HCT116 (cell line): ENCODE results near the gene MLEC. TPM values are rescaled to one million over a fixed set of nuclear protein-coding genes. Genes with fewer than 3 reads are reported as not detected.

Experiments used
- ATAC-seq: fragments of 200-7000 bp; cut with Tn5 transposase; 2 replicates; pipeline ENCODE4 v1.9.1; 2020; ENCODE audit warnings: mild to moderate bottlenecking, moderate library complexity
- BruUV-seq: library from RNA; stranded (reverse); fragments of 400-500 nt; replicated peaks from 2 replicates; lab custom pipeline; 2021; lab: Mats Ljungman, UMichigan
- CTCF ChIA-PET: fragments of 300-600 bp; sonication (Branson Sonifier 250); formaldehyde crosslinking; loops from one replicate; lab custom pipeline; 2021; ENCODE audit warnings: antibody characterized with exemption; lab: Charles Lee
- POLR2A ChIA-PET: fragments of 300-600, 350-600 bp; sonication (Branson Sonifier 250); formaldehyde crosslinking; loops from one replicate; lab custom pipeline; 2021; ENCODE audit warnings: antibody characterized with exemption; lab: Charles Lee
- RAD21 ChIA-PET, 2 experiments: fragments of 300-600 bp; sonication (Branson Sonifier 250); formaldehyde crosslinking; loops; one replicate each; lab custom pipeline; 2023; ENCODE audit warnings: low total read pairs in 2 of 2; ENCODE audit not compliant: uncharacterized antibody in 2 of 2, unreplicated experiment in 2 of 2, low non-redundant PET in 1 of 2; lab: Charles Lee
- DNase-seq: peaks from one replicate; pipeline ENCODE4 v3.0.0-alpha.2; 2010; ENCODE audit warnings: low read depth, low spot score
- H2AFZ ChIP-seq: fragments of 200-600 bp; shearing (Covaris generic), sonication (generic); 2 replicates; pipeline ENCODE4 v1.6.1; 2017; ENCODE audit warnings: low read depth, mixed run types, mixed read lengths, antibody characterized with exemption, low read length; ENCODE audit not compliant: poor library complexity, severe bottlenecking
- H3K27ac ChIP-seq: 2 replicates; pipeline ENCODE4 v1.5.1; 2012; ENCODE audit warnings: low read depth, low read length
- H3K27me3 ChIP-seq: fragments of 200-600 bp; sonication (generic); 2 replicates; pipeline ENCODE4 v1.6.1; 2016; ENCODE audit warnings: mixed run types, low read length, mixed read lengths; ENCODE audit not compliant: insufficient read depth
- H3K36me3 ChIP-seq, 2 experiments: fragments of 200-500 bp in 1 of 2; fragments of 200-600 bp in 1 of 2; sonication (Bioruptor generic) in 1 of 2; sonication (generic) in 1 of 2; 2 replicates each; pipeline versions ENCODE4 v1.5.1 to v1.6.1; 2014 to 2016; ENCODE audit warnings: low read length in 2 of 2, inconsistent platforms in 1 of 2, mixed read lengths in 1 of 2, mixed run types in 1 of 2; ENCODE audit not compliant: insufficient read depth in 2 of 2, control insufficient read depth in 1 of 2
- H3K4me1 ChIP-seq, 2 experiments: fragments of 200-600 bp in 1 of 2; sonication (generic) in 1 of 2; 2 replicates each; pipeline versions ENCODE4 v1.5.1 to v1.6.1; 2012 to 2017; ENCODE audit warnings: low read length in 2 of 2, inconsistent platforms in 1 of 2, mild to moderate bottlenecking in 1 of 2, mixed read lengths in 1 of 2, mixed run types in 1 of 2, moderate library complexity in 1 of 2; ENCODE audit not compliant: insufficient read depth in 2 of 2, control insufficient read depth in 1 of 2
- H3K4me2 ChIP-seq: fragments of 200-600 bp; sonication (generic); 2 replicates; pipeline ENCODE4 v1.6.1; 2017; ENCODE audit warnings: mixed run types, low read length, mixed read lengths
- H3K4me3 ChIP-seq, 2 experiments: fragments of 200-600 bp in 1 of 2; sonication (generic) in 1 of 2; replicated peaks in 1 of 2; 2 replicates each; pipeline ENCODE4 v1.5.1; 2011 to 2016; ENCODE audit warnings: low read length in 2 of 2, control low read depth in 1 of 2, low read depth in 1 of 2, mild to moderate bottlenecking in 1 of 2, mixed read lengths in 1 of 2, mixed run types in 1 of 2
- H3K79me2 ChIP-seq: fragments of 200-600 bp; sonication (generic); 2 replicates; pipeline ENCODE4 v1.6.1; 2017; ENCODE audit warnings: mild to moderate bottlenecking, mixed run types, low read length, moderate library complexity, mixed read lengths; ENCODE audit not compliant: insufficient read depth
- H3K9ac ChIP-seq: fragments of 200-600 bp; sonication (generic); 2 replicates; pipeline ENCODE4 v1.6.1; 2016; ENCODE audit warnings: low read length, mixed read lengths
- H3K9me2 ChIP-seq: fragments of 200-600 bp; sonication (generic), shearing (Covaris generic); 2 replicates; pipeline ENCODE4 v1.6.1; 2017; ENCODE audit warnings: mixed run types, mild to moderate bottlenecking, moderate library complexity; ENCODE audit not compliant: insufficient read depth
- H3K9me3 ChIP-seq, 2 experiments: fragments of 200-500 bp in 1 of 2; fragments of 200-600 bp in 1 of 2; sonication (Bioruptor generic) in 1 of 2; sonication (generic) in 1 of 2; 2 replicates each; pipeline ENCODE4 v1.6.1; 2014 to 2017; ENCODE audit warnings: low read length in 2 of 2, mixed read lengths in 2 of 2, inconsistent platforms in 1 of 2, low read depth in 1 of 2, mild to moderate bottlenecking in 1 of 2, mixed run types in 1 of 2, moderate library complexity in 1 of 2; ENCODE audit not compliant: control insufficient read depth in 1 of 2, insufficient read depth in 1 of 2
- H4K20me1 ChIP-seq: fragments of 200-600 bp; sonication (generic), shearing (Covaris generic); 2 replicates; pipeline ENCODE4 v1.6.1; 2017; ENCODE audit warnings: mixed run types, mild to moderate bottlenecking, moderate library complexity; ENCODE audit not compliant: insufficient read depth
- CBX3 ChIP-seq: IDR thresholded peaks from 2 replicates; pipeline ENCODE4 v1.6.1; 2012; ENCODE audit warnings: low read depth
- ELF1 ChIP-seq: IDR thresholded peaks from 2 replicates; pipeline ENCODE4 v1.6.1; 2012; ENCODE audit warnings: low read depth, borderline replicate concordance
- EZH2phosphoT487 ChIP-seq: fragments of 200-600 bp; IDR thresholded peaks from 2 replicates; pipeline ENCODE4 v1.6.1; 2018; ENCODE audit warnings: antibody characterized with exemption, borderline replicate concordance
- JUND ChIP-seq: IDR thresholded peaks from 2 replicates; pipeline ENCODE4 v1.6.1; 2012
- POLR2AphosphoS5 ChIP-seq: IDR thresholded peaks from 2 replicates; pipeline ENCODE4 v1.6.1; 2011; ENCODE audit warnings: mild to moderate bottlenecking, low read depth, low read length, moderate library complexity
- RAD21 ChIP-seq: IDR thresholded peaks from 2 replicates; pipeline ENCODE4 v1.6.1; 2012; ENCODE audit warnings: low read depth, mild to moderate bottlenecking
- REST ChIP-seq: IDR thresholded peaks from 2 replicates; pipeline ENCODE4 v1.6.1; 2012; ENCODE audit warnings: low read depth
- SIN3A ChIP-seq: IDR thresholded peaks from 2 replicates; pipeline ENCODE4 v1.6.1; 2012; ENCODE audit warnings: low read depth
- TCF7L2 ChIP-seq: IDR thresholded peaks from 2 replicates; pipeline ENCODE4 v1.7.0; 2011; ENCODE audit warnings: borderline replicate concordance, inconsistent platforms; ENCODE audit not compliant: insufficient read depth, insufficient read length; ENCODE audit errors: extremely low read depth
- YY1 ChIP-seq: IDR thresholded peaks from 2 replicates; pipeline ENCODE4 v1.6.1; 2011; ENCODE audit warnings: low read length, low read depth, moderate library complexity, mild to moderate bottlenecking; ENCODE audit not compliant: insufficient replicate concordance; ENCODE audit errors: extremely low read depth
- intact Hi-C: fragments of 100-400 bp; cut with micrococcal nuclease; formaldehyde crosslinking; loops from 2 replicates; pipeline ENCODE4 v1.10.0; 2022
- total RNA-seq: library from RNA; stranded (reverse); gene quantifications from one replicate; pipeline ENCODE4 v1.2.1, GENCODE V29; 2021; ENCODE audit not compliant: unreplicated experiment
- TF ChIP-seq, protein P1 (sequence below): IDR thresholded peaks from 2 replicates; pipeline ENCODE4 v1.6.1; 2012
- TF ChIP-seq, protein P2 (sequence below): IDR thresholded peaks from 2 replicates; pipeline ENCODE4 v1.6.1; 2012

The MLEC gene
- total RNA-seq, 1 experiment from 2014 or later = 152 TPM

DNA sequence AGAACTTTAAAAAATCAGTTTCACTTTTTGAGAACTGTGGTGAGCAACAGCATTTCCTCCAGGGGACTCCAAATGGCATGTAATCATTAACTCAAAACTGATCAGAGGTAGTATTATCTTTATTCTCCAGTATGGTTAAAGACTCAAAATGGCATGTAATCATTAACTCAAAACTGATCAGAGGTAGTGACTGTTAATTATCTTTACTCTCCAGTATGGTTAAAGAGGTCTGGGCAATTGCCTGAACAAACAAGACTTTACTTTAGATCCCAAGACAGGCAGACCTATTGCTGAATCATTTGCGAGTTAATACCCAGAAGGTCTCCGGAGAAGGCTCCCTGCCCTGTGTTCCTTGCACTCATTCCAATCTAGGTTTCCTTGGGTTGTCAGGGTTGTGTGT is 32.1 kb downstream of the MLEC start:
- Histone ChIP-seq H3K4me2 (no peak overlapping the region), H2AFZ (no peak overlapping the region), H3K4me1 (0 out of 4 replicates have a peak, but pooled peaks cover 0 to 5% of the 10 kb centered on the region in 2 experiments), H3K27me3 (no peaks in the 10 kb centered on the region), H3K9me3 (no peaks in the 10 kb centered on the region), H3K27ac (no peak overlapping the region), H3K9me2 (no peaks in the 10 kb centered on the region), H3K9ac (no peak overlapping the region), H3K79me2 (no peaks in the 10 kb centered on the region), H4K20me1 (no peaks in the 10 kb centered on the region), H3K36me3 (peaks cover 50 to 54% of the 10 kb centered on the region in 2 experiments; a peak in 3 of 4 replicates), H3K4me3 (no peak overlapping the region)
- ChIA-PET RAD21 (no interaction called here), CTCF (no interaction called here), POLR2A (no interaction called here)
- TF ChIP-seq RAD21 (no peak), ELF1 (no peak), POLR2AphosphoS5 (no peak), SIN3A (no peak), YY1 (no peak), JUND (no peak), REST (no peak), TCF7L2 (no peak), CBX3 (no peak), EZH2phosphoT487 (no peak)
- TF ChIP-seq, protein P1, sequence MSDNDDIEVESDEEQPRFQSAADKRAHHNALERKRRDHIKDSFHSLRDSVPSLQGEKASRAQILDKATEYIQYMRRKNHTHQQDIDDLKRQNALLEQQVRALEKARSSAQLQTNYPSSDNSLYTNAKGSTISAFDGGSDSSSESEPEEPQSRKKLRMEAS = no peak
- TF ChIP-seq, protein P2, sequence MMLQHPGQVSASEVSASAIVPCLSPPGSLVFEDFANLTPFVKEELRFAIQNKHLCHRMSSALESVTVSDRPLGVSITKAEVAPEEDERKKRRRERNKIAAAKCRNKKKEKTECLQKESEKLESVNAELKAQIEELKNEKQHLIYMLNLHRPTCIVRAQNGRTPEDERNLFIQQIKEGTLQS = no peak
- no TSS peak for BruUV-seq
- DNase-seq (no peak), ATAC-seq (no peak)
- intact Hi-C loops = loop anchor here (10.0 kb wide), 1 partner anchor 384 kb away; no protein-coding TSS in a partner anchor
